HG03045 (cell line): ENCODE data around the gene TMUB2.
A peak's percentile ranks its signal among the peaks of the same experiment; 100 is the strongest.
"Not testable (repeated sequence)": the region's sequence is repeated elsewhere in the genome, so short reads cannot be mapped to it uniquely, and the experiment has no call there.

Experiments
- ATAC-seq: cut with Tn5 transposase; IDR thresholded peaks from one replicate; pipeline ENCODE4 v1.9.1; 2021; ENCODE audit warnings: mild to moderate bottlenecking, moderate library complexity; ENCODE audit not compliant: unreplicated experiment

Gene TMUB2

GRCh38 chr17:44186307-44187130, at the start of gene TMUB2:
TMUB2 (plus strand) TSS chr17:44186972; CDS start chr17:44187709, 737 bp downstream.
- peak; percentile 85 for ATAC-seq

- no peak for ATAC-seq
These were observed 48.7 kb upstream of the TMUB2 start for GRCh38 chr17:44137891-44138709.

- not testable (repeated sequence) for ATAC-seq
These were observed 42.9 kb upstream of the TMUB2 start for GRCh38 chr17:44143921-44144320.

- no peak for ATAC-seq
These were observed 41.6 kb upstream of the TMUB2 start for GRCh38 chr17:44144966-44145739.

GRCh38 chr17:44146375-44147346, 40.1 kb upstream of the TMUB2 start:
- ATAC-seq, result no peak

DNA sequence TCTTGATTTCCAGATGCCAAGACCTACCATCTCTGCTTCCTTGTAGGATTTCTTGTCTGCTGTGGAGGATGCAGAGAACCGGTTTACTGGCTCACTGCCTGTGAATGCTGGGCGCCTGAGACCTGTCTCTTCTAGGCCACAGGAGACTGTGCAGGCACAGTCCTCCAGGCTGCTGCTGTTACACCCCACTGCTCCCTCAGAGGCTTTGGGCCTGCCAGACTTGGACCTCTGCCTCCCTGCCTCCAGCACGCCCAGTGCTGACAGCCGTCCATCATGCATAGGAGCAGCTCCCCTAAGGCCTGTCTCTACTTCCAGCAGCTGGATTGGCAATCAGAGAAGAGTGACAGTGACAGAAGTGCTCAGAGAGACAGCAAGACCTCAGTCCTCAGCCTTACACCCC, 39.0 kb upstream of the TMUB2 start:
- no peak for ATAC-seq

DNA sequence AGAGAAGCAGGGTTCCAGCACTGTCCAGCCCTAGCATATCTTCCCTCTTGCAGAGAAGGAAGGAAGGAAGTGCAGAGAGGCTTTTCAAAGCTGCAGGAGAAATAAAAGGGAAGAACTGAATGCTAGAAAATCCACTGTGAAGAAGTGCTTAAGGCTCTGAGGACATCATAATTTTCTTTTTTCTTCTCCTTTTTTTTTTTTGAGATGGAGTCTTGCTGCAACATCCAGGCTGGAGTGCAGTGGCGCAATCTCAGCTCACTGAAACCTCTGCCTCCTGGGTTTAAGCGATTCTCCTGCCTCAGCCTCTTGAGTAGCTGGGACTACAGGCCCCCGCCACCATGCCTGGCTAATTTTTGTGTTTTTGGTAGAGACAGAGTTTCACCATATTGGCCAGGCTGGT, 37.7 kb upstream of the TMUB2 start:
- not testable (repeated sequence) for ATAC-seq

GRCh38 chr17:44149750-44150329, 36.9 kb upstream of the TMUB2 start:
- no peak for ATAC-seq

GRCh38 chr17:44152875-44153274, 33.9 kb upstream of the TMUB2 start:
- no peak for ATAC-seq

GRCh38 chr17:44155488-44155887, 31.3 kb upstream of the TMUB2 start:
- ATAC-seq, result no peak

DNA sequence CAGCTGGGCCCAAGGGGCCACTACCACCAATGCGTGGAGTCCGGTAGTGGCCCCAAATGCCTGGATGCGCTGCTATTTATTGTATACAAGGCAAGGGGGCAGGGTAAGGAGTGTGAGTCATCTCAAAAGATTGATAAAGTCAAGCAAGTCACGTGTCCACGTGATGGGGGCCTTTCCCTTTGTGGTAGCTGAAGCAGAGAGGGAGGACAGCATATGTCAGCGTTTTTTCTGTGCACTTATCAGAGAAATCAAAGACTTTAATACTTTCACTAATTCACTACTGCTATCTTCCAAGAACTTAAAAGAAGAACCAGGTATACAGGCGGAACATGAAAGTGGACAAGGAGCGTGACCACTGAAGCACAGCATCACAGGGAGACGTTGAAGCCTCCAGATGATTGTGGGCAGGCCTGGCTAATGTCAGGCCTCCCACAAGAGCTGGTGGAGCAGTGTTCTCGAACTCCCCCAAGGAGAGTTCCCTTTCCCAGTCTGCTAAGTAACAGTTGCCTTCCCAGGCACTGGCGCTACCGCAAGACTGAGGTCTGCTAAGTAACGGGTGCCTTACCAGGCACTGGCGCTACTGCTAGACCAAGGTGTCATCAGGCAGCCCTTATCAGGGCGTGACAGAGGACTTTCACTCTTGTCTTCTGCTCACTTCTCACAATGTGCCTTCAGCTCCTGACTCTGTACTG, 27.1 kb upstream of the TMUB2 start:
- no peak for ATAC-seq

- ATAC-seq, result no peak
These were observed 22.3 kb upstream of the TMUB2 start for GRCh38 chr17:44164476-44164875.

- ATAC-seq, result no peak
These were observed 19.5 kb upstream of the TMUB2 start for GRCh38 chr17:44167181-44167861.

DNA sequence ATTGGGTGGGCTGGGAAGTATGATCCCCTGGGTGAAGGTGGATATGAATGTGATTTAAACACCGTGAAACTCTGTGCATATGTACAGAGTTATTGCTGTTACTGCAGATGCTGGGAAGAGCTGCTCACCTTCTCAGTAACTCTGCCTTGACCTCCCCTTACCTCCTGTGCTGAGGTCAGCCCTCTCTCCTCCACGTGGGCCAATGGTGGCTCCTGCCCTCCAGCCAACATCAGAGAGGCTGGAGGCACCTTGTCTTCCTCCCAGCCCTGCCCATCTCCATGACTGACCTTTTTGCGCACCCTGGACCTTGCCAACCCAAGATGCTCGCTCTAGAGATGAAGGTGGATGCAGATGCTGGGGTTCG, 16.7 kb upstream of the TMUB2 start:
- no peak for ATAC-seq

DNA sequence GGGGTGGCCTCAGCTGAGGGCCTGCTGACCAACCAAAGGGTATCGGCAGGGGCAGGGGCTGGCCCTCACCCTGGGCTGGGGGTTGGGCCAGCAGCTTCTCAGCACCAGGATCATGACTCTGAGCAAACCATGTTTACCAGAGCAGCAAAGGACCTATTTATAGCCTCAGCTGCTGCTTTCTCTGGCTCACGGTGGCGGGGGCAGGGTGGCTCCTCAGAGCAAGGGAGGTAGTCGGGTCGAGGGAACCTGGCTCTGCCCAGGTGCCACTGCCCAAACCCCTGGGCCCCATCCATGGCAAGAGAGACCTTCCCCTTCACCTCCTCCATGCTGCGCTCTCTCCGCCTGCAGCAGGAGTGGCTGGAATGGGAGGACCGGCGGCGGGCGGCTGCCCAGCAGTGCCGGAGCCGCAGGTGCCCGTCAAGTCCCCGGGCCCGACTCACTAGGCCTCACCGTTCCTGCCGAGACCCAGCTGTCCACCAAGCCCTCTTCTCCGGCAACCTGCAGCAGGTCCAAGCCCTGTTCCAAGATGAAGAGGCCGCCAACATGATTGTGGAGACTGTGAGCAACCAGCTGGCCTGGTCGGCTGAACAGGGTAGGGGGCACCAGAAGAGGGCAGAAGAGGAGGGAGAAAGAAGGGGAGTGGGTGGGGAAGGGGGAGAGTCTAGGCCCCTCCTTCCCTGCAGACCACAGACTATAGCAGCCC, 16.1 kb upstream of the TMUB2 start, which contains the start of gene ASB16:
ASB16 (plus strand) TSS at position 206 of the 703 bp plus-strand sequence; CDS start at position 292, 86 bp downstream.
- ATAC-seq, result no peak

DNA sequence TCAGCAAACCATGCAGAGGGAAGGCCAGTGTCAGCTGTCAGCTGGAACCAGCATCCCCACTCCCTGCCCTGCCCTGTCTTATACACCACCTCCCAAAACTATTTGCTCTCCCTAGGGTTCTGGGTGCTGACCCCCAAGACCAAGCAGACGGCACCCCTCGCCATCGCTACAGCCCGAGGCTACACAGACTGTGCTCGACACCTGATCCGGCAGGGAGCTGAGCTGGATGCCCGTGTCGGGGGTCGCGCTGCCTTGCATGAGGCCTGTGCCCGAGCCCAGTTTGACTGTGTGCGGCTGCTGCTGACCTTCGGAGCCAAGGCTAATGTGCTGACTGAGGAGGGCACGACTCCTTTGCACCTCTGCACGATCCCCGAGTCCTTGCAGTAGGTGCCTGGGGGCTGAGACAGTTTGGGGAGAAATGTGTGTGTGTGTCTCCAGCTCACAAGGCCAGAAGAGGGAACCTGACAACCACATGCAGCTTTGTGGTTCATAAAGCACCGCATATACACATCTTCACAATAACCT, 14.8 kb upstream of the TMUB2 start:
- no peak for ATAC-seq

- no peak for ATAC-seq
These were observed 12.3 kb upstream of the TMUB2 start for GRCh38 chr17:44174427-44174826.

DNA sequence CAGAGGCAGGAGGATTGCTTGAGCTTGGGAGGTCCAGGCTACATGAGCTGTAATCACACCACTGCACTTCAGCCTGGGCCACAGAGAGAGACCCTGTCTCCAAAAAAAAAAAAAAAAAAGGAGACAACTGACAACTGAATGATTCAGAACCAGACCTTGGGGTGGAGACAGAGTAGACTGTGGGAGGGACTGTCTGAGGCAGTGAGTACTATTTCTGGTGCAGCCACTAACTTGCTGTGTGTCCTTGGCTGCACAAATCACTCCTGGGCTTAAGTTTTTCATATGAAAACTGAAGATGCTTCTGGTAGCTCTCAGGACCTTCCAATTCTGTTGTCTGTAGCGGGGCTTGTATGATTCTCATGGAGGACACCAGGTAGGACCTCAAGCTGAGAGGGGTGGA, 10.5 kb upstream of the TMUB2 start:
- no peak for ATAC-seq
